ENCODE results near the gene FBXO3.

DNA sequence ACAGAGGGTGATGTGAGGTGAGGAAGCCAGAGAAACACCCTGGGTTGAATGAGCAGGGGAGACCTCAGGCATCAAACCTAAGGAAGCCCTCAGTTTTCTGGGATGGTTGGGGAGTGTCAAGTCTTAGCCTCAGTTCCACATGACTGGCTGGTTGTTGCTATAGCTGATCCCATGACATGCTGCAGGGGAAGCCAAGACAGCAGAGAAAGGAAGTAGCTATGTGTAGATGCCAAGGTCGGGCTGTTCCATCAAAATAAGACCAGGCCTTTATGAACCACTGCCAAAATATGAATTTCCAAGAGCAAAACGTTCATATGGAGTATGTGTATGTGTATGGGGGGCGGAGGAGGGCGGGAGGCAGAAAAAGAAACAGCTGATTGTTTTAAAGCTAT is 49.7 kb downstream of the FBXO3 start:
- TF ChIP-seq, protein P1, sequence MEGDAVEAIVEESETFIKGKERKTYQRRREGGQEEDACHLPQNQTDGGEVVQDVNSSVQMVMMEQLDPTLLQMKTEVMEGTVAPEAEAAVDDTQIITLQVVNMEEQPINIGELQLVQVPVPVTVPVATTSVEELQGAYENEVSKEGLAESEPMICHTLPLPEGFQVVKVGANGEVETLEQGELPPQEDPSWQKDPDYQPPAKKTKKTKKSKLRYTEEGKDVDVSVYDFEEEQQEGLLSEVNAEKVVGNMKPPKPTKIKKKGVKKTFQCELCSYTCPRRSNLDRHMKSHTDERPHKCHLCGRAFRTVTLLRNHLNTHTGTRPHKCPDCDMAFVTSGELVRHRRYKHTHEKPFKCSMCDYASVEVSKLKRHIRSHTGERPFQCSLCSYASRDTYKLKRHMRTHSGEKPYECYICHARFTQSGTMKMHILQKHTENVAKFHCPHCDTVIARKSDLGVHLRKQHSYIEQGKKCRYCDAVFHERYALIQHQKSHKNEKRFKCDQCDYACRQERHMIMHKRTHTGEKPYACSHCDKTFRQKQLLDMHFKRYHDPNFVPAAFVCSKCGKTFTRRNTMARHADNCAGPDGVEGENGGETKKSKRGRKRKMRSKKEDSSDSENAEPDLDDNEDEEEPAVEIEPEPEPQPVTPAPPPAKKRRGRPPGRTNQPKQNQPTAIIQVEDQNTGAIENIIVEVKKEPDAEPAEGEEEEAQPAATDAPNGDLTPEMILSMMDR (conservative IDR thresholded peaks at IDR 0.05; ENCODE audit: low read depth in 2 of 2), result no peak
- no peak for TF ChIP-seq EZH2 (IDR thresholded peaks at IDR 0.05; ENCODE audit: low read depth, unreplicated experiment)
- no peak for TF ChIP-seq JUNB (IDR thresholded peaks at IDR 0.05; ENCODE audit: unreplicated experiment)
- TF ChIP-seq CREB1 (CRISPR knock-in tag; IDR thresholded peaks at IDR 0.05; ENCODE audit: low read depth), result no peak
- no peak for TF ChIP-seq POLR2AphosphoS5 (IDR thresholded peaks at IDR 0.05; ENCODE audit: low read depth)
- no peak for TF ChIP-seq EZH2phosphoT487 (IDR thresholded peaks at IDR 0.05; ENCODE audit: unreplicated experiment)
- TF ChIP-seq, protein P2, sequence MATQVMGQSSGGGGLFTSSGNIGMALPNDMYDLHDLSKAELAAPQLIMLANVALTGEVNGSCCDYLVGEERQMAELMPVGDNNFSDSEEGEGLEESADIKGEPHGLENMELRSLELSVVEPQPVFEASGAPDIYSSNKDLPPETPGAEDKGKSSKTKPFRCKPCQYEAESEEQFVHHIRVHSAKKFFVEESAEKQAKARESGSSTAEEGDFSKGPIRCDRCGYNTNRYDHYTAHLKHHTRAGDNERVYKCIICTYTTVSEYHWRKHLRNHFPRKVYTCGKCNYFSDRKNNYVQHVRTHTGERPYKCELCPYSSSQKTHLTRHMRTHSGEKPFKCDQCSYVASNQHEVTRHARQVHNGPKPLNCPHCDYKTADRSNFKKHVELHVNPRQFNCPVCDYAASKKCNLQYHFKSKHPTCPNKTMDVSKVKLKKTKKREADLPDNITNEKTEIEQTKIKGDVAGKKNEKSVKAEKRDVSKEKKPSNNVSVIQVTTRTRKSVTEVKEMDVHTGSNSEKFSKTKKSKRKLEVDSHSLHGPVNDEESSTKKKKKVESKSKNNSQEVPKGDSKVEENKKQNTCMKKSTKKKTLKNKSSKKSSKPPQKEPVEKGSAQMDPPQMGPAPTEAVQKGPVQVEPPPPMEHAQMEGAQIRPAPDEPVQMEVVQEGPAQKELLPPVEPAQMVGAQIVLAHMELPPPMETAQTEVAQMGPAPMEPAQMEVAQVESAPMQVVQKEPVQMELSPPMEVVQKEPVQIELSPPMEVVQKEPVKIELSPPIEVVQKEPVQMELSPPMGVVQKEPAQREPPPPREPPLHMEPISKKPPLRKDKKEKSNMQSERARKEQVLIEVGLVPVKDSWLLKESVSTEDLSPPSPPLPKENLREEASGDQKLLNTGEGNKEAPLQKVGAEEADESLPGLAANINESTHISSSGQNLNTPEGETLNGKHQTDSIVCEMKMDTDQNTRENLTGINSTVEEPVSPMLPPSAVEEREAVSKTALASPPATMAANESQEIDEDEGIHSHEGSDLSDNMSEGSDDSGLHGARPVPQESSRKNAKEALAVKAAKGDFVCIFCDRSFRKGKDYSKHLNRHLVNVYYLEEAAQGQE (IDR thresholded peaks at IDR 0.05; ENCODE audit: unreplicated experiment), result no peak
